Mammary epithelial cell (primary cell): Measurements from ENCODE around the gene LIPK.

Source experiments
- EZH2 ChIP-seq: IDR thresholded peaks from 2 replicates; pipeline ENCODE4 v1.6.1; 2012; ENCODE audit warnings: low read length, inconsistent platforms, borderline replicate concordance
- TF ChIP-seq, protein P1 (sequence below), 2 donors: IDR thresholded peaks in 1 of 2; conservative IDR thresholded peaks in 1 of 2; 2 replicates each; pipeline ENCODE4 v1.5.1; 2011 to 2012; ENCODE audit warnings: inconsistent platforms in 2 of 2, low read length in 2 of 2, mild to moderate bottlenecking in 2 of 2, control low read depth in 1 of 2, low read depth in 1 of 2; ENCODE audit not compliant: insufficient read depth in 1 of 2; ENCODE audit errors: extremely low read depth in 1 of 2

DNA sequence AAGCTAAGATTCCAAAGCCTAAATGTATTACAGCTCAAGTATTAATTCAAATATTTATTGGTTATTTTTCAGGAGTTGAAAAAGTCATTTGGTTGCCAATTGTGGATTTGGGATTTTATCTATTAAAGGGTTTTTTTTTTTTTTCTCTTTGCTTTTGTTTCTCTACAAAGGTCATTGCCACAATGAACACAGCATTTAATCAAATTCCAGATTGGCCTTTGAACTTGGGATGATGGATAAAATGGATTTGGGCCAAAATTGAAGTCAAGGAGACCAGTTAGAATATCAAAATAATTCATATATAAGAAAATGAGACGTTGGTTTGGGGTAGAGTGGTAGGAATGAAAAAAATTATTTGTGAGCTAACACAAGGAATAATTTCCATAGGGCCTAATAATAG lies 63.3 kb downstream of the LIPK start:
- TF ChIP-seq, protein P1, sequence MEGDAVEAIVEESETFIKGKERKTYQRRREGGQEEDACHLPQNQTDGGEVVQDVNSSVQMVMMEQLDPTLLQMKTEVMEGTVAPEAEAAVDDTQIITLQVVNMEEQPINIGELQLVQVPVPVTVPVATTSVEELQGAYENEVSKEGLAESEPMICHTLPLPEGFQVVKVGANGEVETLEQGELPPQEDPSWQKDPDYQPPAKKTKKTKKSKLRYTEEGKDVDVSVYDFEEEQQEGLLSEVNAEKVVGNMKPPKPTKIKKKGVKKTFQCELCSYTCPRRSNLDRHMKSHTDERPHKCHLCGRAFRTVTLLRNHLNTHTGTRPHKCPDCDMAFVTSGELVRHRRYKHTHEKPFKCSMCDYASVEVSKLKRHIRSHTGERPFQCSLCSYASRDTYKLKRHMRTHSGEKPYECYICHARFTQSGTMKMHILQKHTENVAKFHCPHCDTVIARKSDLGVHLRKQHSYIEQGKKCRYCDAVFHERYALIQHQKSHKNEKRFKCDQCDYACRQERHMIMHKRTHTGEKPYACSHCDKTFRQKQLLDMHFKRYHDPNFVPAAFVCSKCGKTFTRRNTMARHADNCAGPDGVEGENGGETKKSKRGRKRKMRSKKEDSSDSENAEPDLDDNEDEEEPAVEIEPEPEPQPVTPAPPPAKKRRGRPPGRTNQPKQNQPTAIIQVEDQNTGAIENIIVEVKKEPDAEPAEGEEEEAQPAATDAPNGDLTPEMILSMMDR (conservative IDR thresholded peaks at IDR 0.05 in 1 of 2, IDR thresholded peaks at IDR 0.05 in 1 of 2; ENCODE audit: extremely low read depth in 1 of 2, insufficient read depth in 1 of 2, low read depth in 1 of 2, low read length in 2 of 2) = no peak
- TF ChIP-seq EZH2 = no peak
